Smooth muscle cell (in vitro differentiated cells): ENCODE measurements around the gene MYO9B. TPM values are rescaled to one million over a fixed set of nuclear protein-coding genes. Genes with fewer than 3 reads are reported as not detected.

ENCODE experiments used
- DNase-seq: peaks from one replicate; lab custom pipeline; 2025; ENCODE audit not compliant: unreplicated experiment; lab: John Stamatoyannopoulos, UW
- H2AFZ ChIP-seq: fragments of 200-600 bp; sonication (generic); 2 replicates; pipeline ENCODE4 v1.6.0; 2016; ENCODE audit warnings: antibody characterized with exemption, low read depth, mild to moderate bottlenecking
- H3F3A ChIP-seq: fragments of 200-600 bp; sonication (generic); 2 replicates; pipeline ENCODE4 v1.6.0; 2017; ENCODE audit warnings: antibody characterized with exemption, low read depth
- H3K27ac ChIP-seq: fragments of 200-600 bp; sonication (generic); 2 replicates; pipeline ENCODE4 v1.5.1; 2016; ENCODE audit warnings: low read depth, mild to moderate bottlenecking
- H3K27me3 ChIP-seq: fragments of 200-600 bp; sonication (generic); 2 replicates; pipeline ENCODE4 v1.6.1; 2016; ENCODE audit warnings: low read depth, mild to moderate bottlenecking
- H3K36me3 ChIP-seq: fragments of 200-600 bp; sonication (generic); 2 replicates; pipeline ENCODE4 v1.5.1; 2016; ENCODE audit warnings: low read depth
- H3K4me1 ChIP-seq: fragments of 200-600 bp; sonication (generic); 2 replicates; pipeline ENCODE4 v1.5.1; 2016; ENCODE audit warnings: low read depth
- H3K4me2 ChIP-seq: fragments of 200-600 bp; sonication (generic); 2 replicates; pipeline ENCODE4 v1.6.0; 2016; ENCODE audit warnings: mild to moderate bottlenecking
- H3K4me3 ChIP-seq: fragments of 200-600 bp; sonication (generic); 2 replicates; pipeline ENCODE4 v1.5.1; 2016; ENCODE audit warnings: mild to moderate bottlenecking
- H3K79me2 ChIP-seq: fragments of 200-600 bp; sonication (generic); 2 replicates; pipeline ENCODE4 v1.6.0; 2016; ENCODE audit warnings: low read depth, mild to moderate bottlenecking
- H3K9ac ChIP-seq: fragments of 200-600 bp; sonication (generic); 2 replicates; pipeline ENCODE4 v1.6.0; 2016; ENCODE audit warnings: low read depth
- H3K9me3 ChIP-seq: fragments of 200-600 bp; sonication (generic); replicated peaks from 2 replicates; pipeline ENCODE4 v1.5.1; 2016; ENCODE audit warnings: low read depth
- H4K20me1 ChIP-seq: fragments of 200-600 bp; sonication (generic); 2 replicates; pipeline ENCODE4 v1.6.0; 2016; ENCODE audit warnings: low read depth
- CTCF ChIP-seq: fragments of 200-600 bp; sonication (generic); IDR thresholded peaks from 2 replicates; pipeline ENCODE4 v1.5.1; 2017; ENCODE audit warnings: borderline replicate concordance, mild to moderate bottlenecking, antibody characterized with exemption; ENCODE audit not compliant: insufficient read depth, poor library complexity, severe bottlenecking
- WGBS: methylation state at CpG from one replicate; pipeline ENCODE4 v1.1.7; 2016; ENCODE audit warnings: low lambda C conversion rate; 5-methylcytosine and 5-hydroxymethylcytosine counted together
- polyA plus RNA-seq: library from polyadenylated mRNA; unstranded; fragments of >200 nt; fragmentation: Nextera tagmentation; extraction: Ambion mirVana; gene quantifications from 2 replicates; pipeline ENCODE4 v1.2.1, GENCODE V29; 2016
- total RNA-seq: library from RNA; depleted of rRNA; stranded (reverse); fragments of >200 nt; gene quantifications from 2 replicates; pipeline ENCODE4 v1.2.3, GENCODE V29; 2014

The MYO9B gene
- total and polyA plus RNA-seq, 2 experiments from 2014 or later, result 44.6 to 46.6 TPM

GRCh38 chr19:17128403-17128802, 52.8 kb downstream of the MYO9B start:
- H3K27me3 ChIP-seq, result no peaks in the 10 kb centered on the region
- H3K79me2 ChIP-seq, result peaks cover 46% of the 10 kb centered on the region
- no peak overlapping the region for H3K4me3 ChIP-seq
- no peaks in the 10 kb centered on the region for H3K9me3 ChIP-seq
- no peak overlapping the region for H3K4me2 ChIP-seq
- H4K20me1 ChIP-seq, result peaks cover 16% of the 10 kb centered on the region
- no peak overlapping the region for H2AFZ ChIP-seq
- H3K36me3 ChIP-seq, result no peaks in the 10 kb centered on the region
- no peak for DNase-seq
- H3K27ac ChIP-seq, result no peak overlapping the region
- H3K4me1 ChIP-seq, result no peaks in the 10 kb centered on the region
- 93% methylated on average over 12 of the region's 12 CpGs for WGBS
- peaks cover 4% of the 10 kb centered on the region for H3F3A ChIP-seq
- TF ChIP-seq CTCF, result no peak
- no peak overlapping the region for H3K9ac ChIP-seq

GRCh38 chr19:17128820-17129219, 53.2 kb downstream of the MYO9B start:
- H3K36me3 ChIP-seq, result no peaks in the 10 kb centered on the region
- H2AFZ ChIP-seq, result no peak overlapping the region
- peaks cover 16% of the 10 kb centered on the region for H4K20me1 ChIP-seq
- no peak overlapping the region for H3K4me3 ChIP-seq
- H3K27ac ChIP-seq, result no peak overlapping the region
- no peak for DNase-seq
- WGBS, result 97% methylated on average over 9 of the region's 9 CpGs
- H3K27me3 ChIP-seq, result no peaks in the 10 kb centered on the region
- no peak overlapping the region for H3K4me2 ChIP-seq
- H3K9ac ChIP-seq, result no peak overlapping the region
- peaks cover 9% of the 10 kb centered on the region for H3F3A ChIP-seq
- no peaks in the 10 kb centered on the region for H3K9me3 ChIP-seq
- TF ChIP-seq CTCF, result no peak
- no peaks in the 10 kb centered on the region for H3K4me1 ChIP-seq
- H3K79me2 ChIP-seq, result peaks cover 42% of the 10 kb centered on the region

GRCh38 chr19:17129377-17129776, 53.8 kb downstream of the MYO9B start:
- Histone ChIP-seq H3K4me2 (no peak overlapping the region), H3K79me2 (peaks cover 41% of the 10 kb centered on the region), H3K9ac (no peak overlapping the region), H4K20me1 (peaks cover 16% of the 10 kb centered on the region), H3K36me3 (no peaks in the 10 kb centered on the region), H3K27ac (no peak overlapping the region), H3K9me3 (no peaks in the 10 kb centered on the region), H3F3A (peaks cover 9% of the 10 kb centered on the region), H3K4me1 (no peaks in the 10 kb centered on the region), H3K4me3 (no peak overlapping the region), H3K27me3 (no peaks in the 10 kb centered on the region), H2AFZ (no peak overlapping the region)
- DNase-seq, result no peak
- TF ChIP-seq CTCF, result no peak
- 78% methylated on average over 12 of the region's 12 CpGs for WGBS
